Trophoblast cell (in vitro differentiated cells and primary cell): ENCODE measurements around the gene BRSK1.

Experiments
- DNase-seq, 2 donors: peaks; one replicate each; pipeline ENCODE4 v3.0.0-alpha.2; 2016
- H2AFZ ChIP-seq: 2 replicates; pipeline ENCODE4 v1.6.1; 2013; ENCODE audit warnings: low read length, moderate library complexity, mild to moderate bottlenecking; ENCODE audit not compliant: insufficient read depth, poor library complexity
- H2AK5ac ChIP-seq: 2 replicates; pipeline ENCODE4 v1.6.1; 2013; ENCODE audit warnings: mild to moderate bottlenecking, low read length
- H2BK120ac ChIP-seq: 2 replicates; pipeline ENCODE4 v1.6.1; 2013; ENCODE audit warnings: low read length, mild to moderate bottlenecking, moderate library complexity; ENCODE audit not compliant: insufficient read depth, poor library complexity
- H2BK12ac ChIP-seq: 2 replicates; pipeline ENCODE4 v1.6.1; 2013; ENCODE audit warnings: mild to moderate bottlenecking, low read length, moderate library complexity
- H2BK5ac ChIP-seq: 2 replicates; pipeline ENCODE4 v1.6.1; 2013; ENCODE audit warnings: low read length, low read depth, moderate library complexity, mild to moderate bottlenecking; ENCODE audit not compliant: poor library complexity
- H3K14ac ChIP-seq: 2 replicates; pipeline ENCODE4 v1.6.1; 2013; ENCODE audit warnings: mild to moderate bottlenecking, low read length
- H3K18ac ChIP-seq: 2 replicates; pipeline ENCODE4 v1.6.1; 2013; ENCODE audit warnings: mild to moderate bottlenecking, low read length
- H3K23ac ChIP-seq: 2 replicates; pipeline ENCODE4 v1.6.1; 2013; ENCODE audit warnings: low read length
- H3K27ac ChIP-seq: 2 replicates; pipeline ENCODE4 v1.5.1; 2013; ENCODE audit warnings: low read depth, mild to moderate bottlenecking, inconsistent platforms, low read length, moderate library complexity
- H3K27me3 ChIP-seq: 2 replicates; pipeline ENCODE4 v1.6.1; 2013; ENCODE audit warnings: inconsistent platforms, mild to moderate bottlenecking, low read length, moderate library complexity; ENCODE audit not compliant: insufficient read depth
- H3K36me3 ChIP-seq, 2 experiments: 1 replicate in 1 of 2; 2 replicates in 1 of 2; pipeline ENCODE4 v1.6.1; 2013; ENCODE audit warnings: low read length in 2 of 2, mild to moderate bottlenecking in 2 of 2, moderate library complexity in 1 of 2; ENCODE audit not compliant: insufficient read depth in 2 of 2, control insufficient read depth in 1 of 2
- H3K4ac ChIP-seq: 2 replicates; pipeline ENCODE4 v1.6.1; 2013; ENCODE audit warnings: low read depth, mild to moderate bottlenecking, low read length, moderate library complexity
- H3K4me1 ChIP-seq, 2 experiments: 1 replicate in 1 of 2; 2 replicates in 1 of 2; pipeline ENCODE4 v1.6.1; 2013; ENCODE audit warnings: low read length in 2 of 2, mild to moderate bottlenecking in 2 of 2, moderate library complexity in 1 of 2; ENCODE audit not compliant: insufficient read depth in 2 of 2, control insufficient read depth in 1 of 2
- H3K4me2 ChIP-seq: 2 replicates; pipeline ENCODE4 v1.6.1; 2013; ENCODE audit warnings: inconsistent platforms, mild to moderate bottlenecking, low read length, moderate library complexity
- H3K4me3 ChIP-seq: 2 replicates; pipeline ENCODE4 v1.5.1; 2013; ENCODE audit warnings: mild to moderate bottlenecking, low read depth, low read length, inconsistent platforms
- H3K79me1 ChIP-seq: one replicate; pipeline ENCODE4 v1.6.1; 2013; ENCODE audit warnings: low read length
- H3K79me2 ChIP-seq: 2 replicates; pipeline ENCODE4 v1.6.1; 2013; ENCODE audit warnings: low read length, mild to moderate bottlenecking; ENCODE audit not compliant: control insufficient read depth, insufficient read depth, poor library complexity
- H3K9ac ChIP-seq: 2 replicates; pipeline ENCODE4 v1.6.1; 2013; ENCODE audit warnings: mild to moderate bottlenecking, low read length
- H3K9me3 ChIP-seq: 2 replicates; pipeline ENCODE4 v1.6.1; 2013; ENCODE audit warnings: low read depth, mild to moderate bottlenecking, control low read depth, inconsistent platforms, low read length; ENCODE audit not compliant: insufficient read depth
- H4K12ac ChIP-seq: 2 replicates; pipeline ENCODE4 v1.6.1; 2013; ENCODE audit warnings: low read depth, mild to moderate bottlenecking, low read length, moderate library complexity
- H4K8ac ChIP-seq: 2 replicates; pipeline ENCODE4 v1.6.1; 2013; ENCODE audit warnings: low read depth, mild to moderate bottlenecking, low read length, moderate library complexity
- H4K91ac ChIP-seq: one replicate; pipeline ENCODE4 v1.6.1; 2013; ENCODE audit warnings: low read depth, mild to moderate bottlenecking, low read length, moderate library complexity
- WGBS: extraction: QIAGEN DNeasy Blood & Tissue Kit; methylation state at CpG from one replicate; pipeline ENCODE4 v1.1.7; 2013; ENCODE audit warnings: missing lambda C conversion rate; ENCODE audit not compliant: insufficient read length, insufficient coverage; ENCODE audit errors: extremely low coverage; 5-methylcytosine and 5-hydroxymethylcytosine counted together

BRSK1 gene

GRCh38 chr19:55259540-55260210 is 24.1 kb upstream of the BRSK1 start:
- Histone ChIP-seq H4K8ac (peak overlapping the region; percentile 97), H3K79me2 (peaks cover 29% of the 10 kb centered on the region), H3K18ac (peak overlapping the region; percentile 51), H4K12ac (peak overlapping the region; percentile 69), H3K9me3 (no peaks in the 10 kb centered on the region), H2AK5ac (peak overlapping the region; percentile 81), H2BK12ac (no peak overlapping the region), H2AFZ (peak overlapping the region; percentile 50), H3K9ac (peak overlapping the region; percentile 78), H2BK5ac (peak overlapping the region; percentile 64), H2BK120ac (peak overlapping the region; percentile 49), H4K91ac (peak overlapping the region; percentile 79), H3K14ac (peak overlapping the region; percentile 91), H3K4me1 (peaks cover 16 to 26% of the 10 kb centered on the region in 2 experiments), H3K4me2 (peak overlapping the region; percentile 75), H3K27ac (peak overlapping the region; percentile 85), H3K4ac (peak overlapping the region; percentile 39), H3K4me3 (no peak overlapping the region), H3K23ac (no peak overlapping the region), H3K27me3 (no peaks in the 10 kb centered on the region), H3K36me3 (peaks cover 0 to 4% of the 10 kb centered on the region in 2 experiments), H3K79me1 (peaks cover 13% of the 10 kb centered on the region)
- no CpG with 5 or more reads among the region's 29 CpGs for WGBS
- DNase-seq, result no peak

DNA sequence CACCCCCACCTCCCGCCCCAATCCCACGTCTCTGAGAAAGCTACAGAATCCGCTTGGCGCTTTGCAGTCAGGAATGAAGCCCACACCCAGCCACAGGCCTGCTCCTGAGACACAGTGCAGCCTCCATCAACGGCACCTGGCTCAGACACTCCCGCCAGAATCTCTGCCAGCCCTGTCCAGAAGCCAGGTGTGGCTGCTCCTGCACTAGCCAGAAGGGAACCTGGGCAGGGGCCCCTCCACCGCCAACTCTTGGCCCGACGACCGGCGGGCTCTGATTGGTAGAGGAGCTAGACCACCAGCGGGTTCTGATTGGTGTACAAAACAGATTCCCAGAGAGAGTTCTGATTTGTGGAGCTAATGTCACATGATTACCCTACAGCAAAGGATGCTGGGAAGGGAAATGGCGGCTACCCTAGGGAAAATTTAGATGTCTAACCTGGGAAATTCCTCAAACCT is 22.1 kb upstream of the BRSK1 start:
- Histone ChIP-seq H3K23ac (no peak overlapping the region), H4K8ac (no peak overlapping the region), H3K9me3 (peaks cover 5% of the 10 kb centered on the region), H3K9ac (no peak overlapping the region), H2BK12ac (no peak overlapping the region), H3K4me3 (no peak overlapping the region), H3K79me1 (peaks cover 13% of the 10 kb centered on the region), H3K4me1 (peaks cover 10 to 14% of the 10 kb centered on the region in 2 experiments), H2BK5ac (no peak overlapping the region), H3K27me3 (no peaks in the 10 kb centered on the region), H3K4me2 (no peak overlapping the region), H4K91ac (no peak overlapping the region), H3K4ac (no peak overlapping the region), H2AFZ (no peak overlapping the region), H3K14ac (no peak overlapping the region), H3K36me3 (peaks cover 0 to 4% of the 10 kb centered on the region in 2 experiments), H3K18ac (no peak overlapping the region), H2AK5ac (no peak overlapping the region), H4K12ac (no peak overlapping the region), H3K79me2 (peaks cover 14% of the 10 kb centered on the region), H3K27ac (no peak overlapping the region), H2BK120ac (no peak overlapping the region)
- WGBS, result no CpG with 5 or more reads among the region's 13 CpGs
- DNase-seq, result no peak

DNA sequence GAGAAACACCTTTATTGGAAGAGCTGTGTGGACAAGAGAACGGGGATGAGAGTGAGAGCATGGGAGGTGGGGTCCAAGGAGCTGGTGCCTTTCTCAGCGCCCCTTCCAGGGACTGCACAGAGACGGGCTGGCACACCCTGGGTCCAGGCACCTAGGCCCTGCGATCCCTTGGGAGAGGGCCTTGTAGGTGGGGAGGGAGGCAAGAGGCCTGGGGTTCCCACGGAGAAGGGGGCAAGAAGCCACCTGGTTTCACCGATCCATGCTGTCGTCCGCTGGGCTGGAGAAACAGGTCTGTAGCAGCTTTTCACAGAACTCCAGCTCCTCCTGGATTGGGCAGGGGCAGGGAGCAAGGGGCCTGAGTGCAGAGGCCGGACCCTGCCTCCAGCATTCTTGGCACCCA is 21.4 kb upstream of the BRSK1 start:
- Histone ChIP-seq H3K4me2 (no peak overlapping the region), H4K12ac (no peak overlapping the region), H4K8ac (no peak overlapping the region), H2BK120ac (no peak overlapping the region), H2BK5ac (no peak overlapping the region), H3K18ac (no peak overlapping the region), H3K79me1 (peaks cover 13% of the 10 kb centered on the region), H3K79me2 (peaks cover 13% of the 10 kb centered on the region), H3K36me3 (peaks cover 0 to 4% of the 10 kb centered on the region in 2 experiments), H2AK5ac (no peak overlapping the region), H3K14ac (no peak overlapping the region), H3K27me3 (no peaks in the 10 kb centered on the region), H3K9me3 (peaks cover 5% of the 10 kb centered on the region), H2BK12ac (no peak overlapping the region), H4K91ac (no peak overlapping the region), H3K27ac (no peak overlapping the region), H3K4ac (no peak overlapping the region), H3K4me3 (no peak overlapping the region), H3K23ac (no peak overlapping the region), H3K4me1 (peaks cover 6 to 9% of the 10 kb centered on the region in 2 experiments), H3K9ac (peak overlapping the region; percentile 8), H2AFZ (no peak overlapping the region)
- WGBS, result no CpG with 5 or more reads among the region's 9 CpGs
- DNase-seq, result no peak

DNA sequence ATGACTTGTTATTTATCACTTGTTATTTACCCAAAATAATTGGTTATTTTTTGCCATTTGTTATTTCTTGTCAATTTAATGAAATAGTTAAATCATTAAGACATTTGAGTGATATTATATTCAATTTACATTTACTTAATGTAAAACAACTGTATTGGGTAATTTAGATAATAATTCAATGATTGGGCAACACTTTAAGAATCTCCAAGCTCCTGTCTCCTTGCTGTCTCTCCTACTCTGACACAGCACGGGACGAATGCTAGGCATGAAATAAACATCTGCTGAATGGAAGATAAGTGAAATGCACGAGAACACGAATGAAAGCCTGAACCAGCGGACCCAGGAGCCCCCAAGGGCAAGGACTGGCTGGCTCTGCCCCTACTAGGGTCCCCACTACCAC is 19.3 kb upstream of the BRSK1 start:
- H4K12ac ChIP-seq, result no peak overlapping the region
- no peak overlapping the region for H2AK5ac ChIP-seq
- no peaks in the 10 kb centered on the region for H3K79me2 ChIP-seq
- H2AFZ ChIP-seq, result no peak overlapping the region
- no peaks in the 10 kb centered on the region for H3K27me3 ChIP-seq
- H3K4me3 ChIP-seq, result no peak overlapping the region
- DNase-seq, result peak in 1 of 2 donors; percentile 17
- H3K79me1 ChIP-seq, result peaks cover 2% of the 10 kb centered on the region
- H3K9me3 ChIP-seq, result peaks cover 5% of the 10 kb centered on the region
- H3K27ac ChIP-seq, result no peak overlapping the region
- whole genome bisulfite sequencing, result no CpG with 5 or more reads among the region's 5 CpGs
- peaks cover 0 to 4% of the 10 kb centered on the region in 2 experiments for H3K36me3 ChIP-seq
- H2BK12ac ChIP-seq, result no peak overlapping the region
- H3K4ac ChIP-seq, result no peak overlapping the region
- H4K91ac ChIP-seq, result no peak overlapping the region
- H3K23ac ChIP-seq, result no peak overlapping the region
- peaks cover 0 to 3% of the 10 kb centered on the region in 2 experiments for H3K4me1 ChIP-seq
- no peak overlapping the region for H4K8ac ChIP-seq
- no peak overlapping the region for H3K18ac ChIP-seq
- H3K14ac ChIP-seq, result no peak overlapping the region
- no peak overlapping the region for H2BK120ac ChIP-seq
- no peak overlapping the region for H2BK5ac ChIP-seq
- H3K4me2 ChIP-seq, result no peak overlapping the region
- H3K9ac ChIP-seq, result no peak overlapping the region
